Lower leg skin (tissue), 4 donors: ENCODE results near the gene TYMP. TPM values are rescaled to one million over a fixed set of nuclear protein-coding genes. Genes with fewer than 3 reads are reported as not detected.
A peak's percentile ranks its signal among the peaks of the same experiment; 100 is the strongest.

Experiments used
- DNase-seq, 2 donors: peaks; one replicate each; pipeline ENCODE4 v3.0.0-alpha.2; 2019; ENCODE audit warnings: low spot score in 2 of 2
- H3K4me3 ChIP-seq: fragments of 200-600 bp; sonication (generic); 2 replicates; pipeline ENCODE4 v1.5.1; 2017; ENCODE audit warnings: mild to moderate bottlenecking, low read depth; ENCODE audit not compliant: poor library complexity, severe bottlenecking
- POLR2A ChIP-seq, 2 donors: fragments of 450-650 bp; IDR thresholded peaks; one replicate each; pipeline ENCODE4 v1.6.1; 2016 to 2017; ENCODE audit warnings: antibody characterized with exemption in 2 of 2, mild to moderate bottlenecking in 1 of 2, moderate library complexity in 1 of 2
- WGBS, 2 donors: methylation state at CpG; one replicate each; pipeline ENCODE4 v1.1.5; 2018; 5-methylcytosine and 5-hydroxymethylcytosine counted together
- intact Hi-C: fragments of 100-400 bp; cut with DNase I; formaldehyde crosslinking; loops from one replicate; pipeline ENCODE4 v1.15.0; 2023; ENCODE audit warnings: low total_unique reads
- total RNA-seq, 4 donors: library from RNA; depleted of rRNA; stranded (reverse); fragments of >200 nt; gene quantifications; one replicate each; pipeline ENCODE4 v1.1.0, GENCODE V29; 2016
- TF ChIP-seq, protein P1 (sequence below), 3 donors: fragments of 450-650 bp; IDR thresholded peaks; one replicate each; pipeline ENCODE4 v1.5.1; 2016; ENCODE audit warnings: antibody characterized with exemption in 3 of 3, mild to moderate bottlenecking in 3 of 3, moderate library complexity in 2 of 3

Gene TYMP
- total RNA-seq, 4 donors from 2014 or later: 23.6 to 63.3 (median 33.5) TPM

DNA sequence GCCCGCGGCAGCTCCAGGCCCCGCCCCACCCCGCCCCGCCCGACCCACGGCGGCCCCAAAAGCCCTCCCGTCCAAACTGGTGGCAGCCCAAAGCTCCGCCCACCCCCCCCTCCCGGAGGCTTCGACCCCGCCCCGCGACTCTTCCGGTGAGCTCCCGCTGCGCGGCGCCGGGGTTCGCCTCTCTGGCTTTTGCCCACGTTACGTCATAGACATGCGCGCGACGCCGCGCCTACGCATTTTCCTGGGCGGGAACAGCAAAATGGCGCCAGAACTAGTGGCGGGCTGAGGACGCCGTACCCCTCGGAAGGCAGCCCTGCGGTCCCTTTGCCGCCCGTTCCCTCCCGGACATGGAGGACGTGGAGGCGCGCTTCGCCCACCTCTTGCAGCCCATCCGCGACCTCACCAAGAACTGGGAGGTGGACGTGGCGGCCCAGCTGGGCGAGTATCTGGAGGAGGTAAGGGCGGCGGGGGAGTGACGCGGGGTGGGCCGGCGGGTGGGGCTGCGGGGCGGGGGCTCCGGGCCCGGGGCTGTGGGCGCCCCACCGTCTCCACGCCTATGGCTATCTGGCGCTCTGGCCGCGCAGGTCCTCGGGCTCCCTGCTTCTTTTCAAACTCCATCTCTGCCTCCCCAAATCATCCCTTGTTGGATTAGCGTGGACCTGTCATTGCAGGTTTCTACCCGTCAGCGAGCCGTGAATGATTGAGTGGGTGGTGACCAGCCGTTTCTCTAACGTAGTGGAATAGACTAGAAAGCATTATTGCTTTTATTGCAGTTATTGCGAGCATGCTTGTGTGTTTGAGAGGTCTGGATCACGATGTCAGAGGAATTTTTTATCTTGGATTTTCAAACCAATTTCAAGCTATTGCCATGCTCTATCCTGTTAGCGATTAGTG lies 21.6 kb downstream of the TYMP start, which contains the start of gene NCAPH2:
TSS of gene NCAPH2 (plus strand) at position 234 of the 894 bp plus-strand sequence. CDS start at position 348, 114 bp downstream.
- 0% methylated on average over 17 to 50 of the region's 76 CpGs for WGBS, 2 donors
- TF ChIP-seq POLR2A (IDR thresholded peaks at IDR 0.05): no peak
- TF ChIP-seq, protein P1, sequence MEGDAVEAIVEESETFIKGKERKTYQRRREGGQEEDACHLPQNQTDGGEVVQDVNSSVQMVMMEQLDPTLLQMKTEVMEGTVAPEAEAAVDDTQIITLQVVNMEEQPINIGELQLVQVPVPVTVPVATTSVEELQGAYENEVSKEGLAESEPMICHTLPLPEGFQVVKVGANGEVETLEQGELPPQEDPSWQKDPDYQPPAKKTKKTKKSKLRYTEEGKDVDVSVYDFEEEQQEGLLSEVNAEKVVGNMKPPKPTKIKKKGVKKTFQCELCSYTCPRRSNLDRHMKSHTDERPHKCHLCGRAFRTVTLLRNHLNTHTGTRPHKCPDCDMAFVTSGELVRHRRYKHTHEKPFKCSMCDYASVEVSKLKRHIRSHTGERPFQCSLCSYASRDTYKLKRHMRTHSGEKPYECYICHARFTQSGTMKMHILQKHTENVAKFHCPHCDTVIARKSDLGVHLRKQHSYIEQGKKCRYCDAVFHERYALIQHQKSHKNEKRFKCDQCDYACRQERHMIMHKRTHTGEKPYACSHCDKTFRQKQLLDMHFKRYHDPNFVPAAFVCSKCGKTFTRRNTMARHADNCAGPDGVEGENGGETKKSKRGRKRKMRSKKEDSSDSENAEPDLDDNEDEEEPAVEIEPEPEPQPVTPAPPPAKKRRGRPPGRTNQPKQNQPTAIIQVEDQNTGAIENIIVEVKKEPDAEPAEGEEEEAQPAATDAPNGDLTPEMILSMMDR (IDR thresholded peaks at IDR 0.05): no peak
- H3K4me3 ChIP-seq: peak within 1 kb of the TSS; percentile 98
- peak; percentile 95 to 99 for DNase-seq
- intact Hi-C loops: no loop called here

DNA sequence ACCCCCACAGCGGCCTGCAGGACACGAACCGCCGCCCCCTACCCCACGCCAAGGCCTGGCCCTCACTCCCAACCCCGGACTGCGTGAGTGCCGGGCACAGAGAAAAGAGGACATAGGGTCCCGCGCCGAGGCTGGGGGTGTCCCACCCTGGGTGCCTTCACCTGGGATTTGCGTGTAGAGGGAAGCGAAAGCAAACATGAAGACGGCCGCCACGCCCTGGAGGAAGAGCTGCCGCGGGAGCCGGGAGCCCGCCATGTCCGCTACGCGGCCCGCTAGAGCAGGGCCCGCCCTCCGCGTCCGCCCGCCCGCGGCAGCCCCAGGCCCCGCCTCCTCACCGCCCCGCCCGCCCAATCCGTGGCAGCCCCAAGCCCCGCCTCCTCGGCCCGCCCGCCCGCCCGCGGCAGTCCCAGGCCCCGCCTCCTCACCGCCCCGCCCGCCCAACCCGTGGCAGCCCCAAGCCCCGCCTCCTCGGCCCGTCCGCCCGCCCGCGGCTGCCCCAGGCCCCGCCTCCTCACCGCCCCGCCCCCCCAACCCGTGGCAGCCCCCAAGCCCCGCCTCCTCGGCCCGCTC lies 22.3 kb downstream of the TYMP start, which contains the start of gene LMF2:
TSS of gene LMF2 (minus strand) at position 282 of the 570 bp plus-strand sequence. CDS start at position 255, 27 bp downstream.
- no peak for TF ChIP-seq POLR2A (IDR thresholded peaks at IDR 0.05)
- TF ChIP-seq, protein P1 (IDR thresholded peaks at IDR 0.05): no peak
- DNase-seq: peak; percentile 89 to 98

DNA sequence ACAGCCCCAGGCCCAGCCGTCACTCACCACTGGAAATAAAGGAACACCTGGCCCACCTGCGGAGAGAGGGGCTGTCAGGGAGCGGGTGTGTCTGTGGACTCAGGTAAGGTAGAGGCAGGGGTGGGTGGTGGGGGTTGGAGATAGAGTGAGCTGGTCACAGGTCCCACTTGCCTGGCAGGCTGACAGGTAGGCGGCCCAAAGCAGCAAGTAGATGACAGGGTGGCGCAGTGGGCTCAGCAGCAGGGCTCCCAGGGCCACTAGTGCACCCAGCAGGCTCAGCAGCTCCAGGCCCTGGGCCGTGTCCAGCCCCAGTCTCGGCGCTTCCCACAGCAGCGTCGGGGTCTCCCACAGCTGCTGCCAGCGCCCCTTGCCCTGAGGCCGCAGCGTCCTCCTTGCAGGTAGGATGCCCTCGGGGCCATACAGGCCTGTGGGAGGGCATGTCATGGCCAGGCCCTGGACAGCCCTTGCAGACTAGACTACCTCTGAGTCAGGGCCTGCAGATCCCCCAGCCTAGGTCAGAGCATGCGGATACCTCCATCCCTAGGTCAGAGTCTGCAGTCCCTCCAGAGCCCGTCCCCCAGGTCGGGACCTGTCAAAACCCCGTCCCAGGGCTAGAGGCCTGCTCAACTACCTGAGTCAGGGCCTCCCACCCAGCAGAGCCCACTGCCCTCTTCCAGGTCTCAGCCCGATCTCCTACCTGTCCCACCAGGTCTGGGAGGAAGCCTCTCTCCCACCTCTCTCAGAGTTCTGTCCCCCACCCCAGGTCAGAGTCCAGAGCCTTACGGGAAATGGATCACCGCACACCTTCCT lies 23.0 kb downstream of the TYMP start:
- intact Hi-C loops: no loop called here
- TF ChIP-seq POLR2A (IDR thresholded peaks at IDR 0.05): no peak
- TF ChIP-seq, protein P1 (IDR thresholded peaks at IDR 0.05): no peak
- DNase-seq: no peak
- H3K4me3 ChIP-seq: peak overlapping the region; percentile 98
- WGBS, 2 donors: 30 to 31% methylated on average over 21 of the region's 21 CpGs

More for the DNA sequence above, 22.3 kb downstream of the TYMP start, which contains the start of gene LMF2:
- intact Hi-C loops: no loop called here
- WGBS, 2 donors: 0 to 1% methylated on average over 2 to 14 of the region's 62 CpGs
- H3K4me3 ChIP-seq: peak within 1 kb of the TSS; percentile 98

DNA sequence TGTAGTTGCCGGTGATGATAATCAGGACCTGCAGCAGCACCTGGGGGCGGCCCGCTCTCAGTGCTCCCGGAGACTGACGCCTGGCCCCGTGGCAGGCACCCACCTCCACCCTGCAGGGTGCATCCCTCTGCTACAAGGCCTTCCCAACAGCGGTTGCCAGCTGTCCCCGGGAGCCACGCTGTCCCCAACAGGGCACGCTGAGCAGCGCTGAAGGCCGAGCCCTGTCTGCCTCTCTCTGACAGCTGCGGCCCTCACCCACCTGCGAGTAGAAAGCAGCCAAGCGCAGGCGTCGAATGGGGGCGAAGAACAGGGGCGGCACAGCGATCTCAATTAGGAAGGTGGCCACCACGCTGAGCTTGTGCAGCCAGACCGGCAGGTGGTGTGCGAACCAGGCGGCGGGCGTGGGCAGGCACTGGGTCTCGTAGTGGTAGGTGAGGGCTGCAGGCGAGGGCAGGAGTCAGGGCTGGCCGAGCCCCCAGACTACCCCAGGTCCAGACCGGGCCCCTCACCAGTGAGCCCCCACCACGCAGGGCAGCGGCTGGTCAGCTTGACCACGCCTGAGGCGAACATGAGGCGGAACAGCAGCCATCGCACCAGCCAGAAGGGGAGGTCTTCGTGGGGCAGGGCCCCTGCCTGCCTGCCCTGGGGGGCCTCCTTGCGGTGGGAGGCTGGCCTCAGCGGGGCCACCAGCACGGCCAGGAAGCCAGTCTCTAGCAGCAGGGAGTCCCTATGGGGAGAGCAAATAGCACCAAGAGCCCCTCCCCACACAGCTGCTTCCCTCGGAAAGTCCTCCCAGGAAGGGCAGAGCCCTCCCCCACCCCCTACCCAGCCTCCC lies 23.8 kb downstream of the TYMP start:
- WGBS, 2 donors: 87 to 94% methylated on average over 31 to 37 of the region's 41 CpGs
- DNase-seq: no peak
- no peak overlapping the region for H3K4me3 ChIP-seq
- intact Hi-C loops: no loop called here
- TF ChIP-seq, protein P1 (IDR thresholded peaks at IDR 0.05): no peak
- no peak for TF ChIP-seq POLR2A (IDR thresholded peaks at IDR 0.05)
